Ishikawa (cell line): ENCODE results near the gene GTF2F1.
A peak's percentile ranks its signal among the peaks of the same experiment; 100 is the strongest.

Source experiments
- CEBPB ChIP-seq: IDR thresholded peaks from 2 replicates; pipeline ENCODE4 v1.6.1; 2012
- RAD21 ChIP-seq: IDR thresholded peaks from 2 replicates; pipeline ENCODE4 v1.6.1; 2012; ENCODE audit warnings: low read depth
- REST ChIP-seq: IDR thresholded peaks from 2 replicates; pipeline ENCODE4 v1.6.1; 2012; ENCODE audit warnings: low read depth, mild to moderate bottlenecking
- USF1 ChIP-seq: IDR thresholded peaks from 2 replicates; pipeline ENCODE4 v1.6.1; 2012

DNA sequence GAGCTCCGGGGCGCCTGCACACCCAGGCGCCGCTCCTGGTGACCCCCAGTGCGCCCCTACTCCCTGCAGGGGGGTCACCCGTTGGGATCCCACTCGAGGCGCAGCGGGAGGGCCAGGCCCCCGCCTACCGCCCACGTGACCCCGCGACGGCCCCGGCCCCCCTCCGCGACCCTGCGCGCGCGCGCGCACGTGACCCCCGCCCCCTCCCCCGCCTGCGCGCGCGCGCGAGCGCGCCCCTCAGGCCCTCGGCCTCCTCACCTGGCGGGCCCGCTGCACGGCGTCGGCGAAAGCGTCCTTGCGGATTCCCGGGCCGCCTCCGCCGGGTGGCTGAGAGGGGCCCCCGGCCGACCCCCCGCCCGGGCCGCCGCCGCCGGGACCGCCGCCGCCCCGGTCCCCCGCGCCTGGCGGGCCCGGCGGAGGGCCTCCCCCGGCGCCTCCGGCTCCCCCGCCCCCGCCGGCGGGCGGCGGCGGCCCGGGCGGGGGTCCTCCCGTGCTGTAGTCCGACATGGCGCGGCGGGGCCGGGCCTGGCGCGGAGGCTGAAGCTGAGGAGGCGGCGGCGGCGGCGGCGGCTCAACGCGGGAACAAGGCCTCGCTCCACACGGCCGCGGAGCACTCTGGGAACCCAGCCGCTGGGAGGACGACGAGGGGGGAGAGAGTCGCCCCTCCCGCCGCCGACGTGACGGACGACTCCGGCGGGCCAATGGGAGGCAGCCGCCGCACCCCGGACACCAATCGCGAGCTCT, 31.4 kb upstream of the GTF2F1 start, which contains the start of gene KHSRP:
- no peak for TF ChIP-seq RAD21
- no peak for TF ChIP-seq CEBPB
- peak; percentile 90 for TF ChIP-seq USF1
- no peak for TF ChIP-seq REST
